GM19328 (cell line): Measurements from ENCODE around the gene ILF2.

ENCODE experiments used
- ATAC-seq: cut with Tn5 transposase; IDR thresholded peaks from one replicate; pipeline ENCODE4 v1.9.1; 2021; ENCODE audit warnings: mild to moderate bottlenecking, moderate library complexity; ENCODE audit not compliant: unreplicated experiment

ILF2 gene

DNA sequence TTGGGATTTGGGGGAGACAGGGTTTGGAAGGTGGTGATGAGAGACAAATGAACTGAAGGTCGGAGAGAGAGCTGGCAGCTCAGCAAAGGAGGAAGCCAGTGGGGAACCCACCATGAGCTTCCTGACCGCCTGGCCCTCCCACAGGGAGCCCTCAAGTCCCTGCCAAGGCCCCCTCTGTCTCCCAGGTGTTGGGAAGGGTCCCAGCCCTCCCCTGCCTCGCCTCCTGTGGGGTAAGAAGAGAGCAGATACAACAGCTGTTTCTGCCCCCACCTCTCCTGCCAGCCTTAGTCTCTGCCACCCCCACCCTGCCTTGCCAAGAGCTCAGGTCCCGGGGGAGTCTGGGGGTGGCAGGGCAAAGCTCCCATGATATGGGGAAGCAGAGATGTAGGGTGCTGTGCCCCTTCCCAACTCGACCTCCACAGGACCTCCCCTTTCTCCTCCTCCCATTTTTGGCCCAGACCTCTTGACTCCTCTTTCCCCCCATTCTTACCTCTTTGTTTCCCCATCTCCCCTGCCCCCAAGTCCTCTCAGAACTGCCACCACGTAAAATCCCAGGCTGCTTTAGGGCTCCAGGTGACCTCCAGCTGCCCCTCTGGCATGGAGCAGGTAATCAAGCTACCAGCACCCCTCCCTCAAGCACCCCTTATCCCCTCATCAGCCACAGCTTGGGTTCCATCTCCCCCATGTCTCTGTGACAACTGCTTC is 42.0 kb downstream of the ILF2 start:
- ATAC-seq = no peak

DNA sequence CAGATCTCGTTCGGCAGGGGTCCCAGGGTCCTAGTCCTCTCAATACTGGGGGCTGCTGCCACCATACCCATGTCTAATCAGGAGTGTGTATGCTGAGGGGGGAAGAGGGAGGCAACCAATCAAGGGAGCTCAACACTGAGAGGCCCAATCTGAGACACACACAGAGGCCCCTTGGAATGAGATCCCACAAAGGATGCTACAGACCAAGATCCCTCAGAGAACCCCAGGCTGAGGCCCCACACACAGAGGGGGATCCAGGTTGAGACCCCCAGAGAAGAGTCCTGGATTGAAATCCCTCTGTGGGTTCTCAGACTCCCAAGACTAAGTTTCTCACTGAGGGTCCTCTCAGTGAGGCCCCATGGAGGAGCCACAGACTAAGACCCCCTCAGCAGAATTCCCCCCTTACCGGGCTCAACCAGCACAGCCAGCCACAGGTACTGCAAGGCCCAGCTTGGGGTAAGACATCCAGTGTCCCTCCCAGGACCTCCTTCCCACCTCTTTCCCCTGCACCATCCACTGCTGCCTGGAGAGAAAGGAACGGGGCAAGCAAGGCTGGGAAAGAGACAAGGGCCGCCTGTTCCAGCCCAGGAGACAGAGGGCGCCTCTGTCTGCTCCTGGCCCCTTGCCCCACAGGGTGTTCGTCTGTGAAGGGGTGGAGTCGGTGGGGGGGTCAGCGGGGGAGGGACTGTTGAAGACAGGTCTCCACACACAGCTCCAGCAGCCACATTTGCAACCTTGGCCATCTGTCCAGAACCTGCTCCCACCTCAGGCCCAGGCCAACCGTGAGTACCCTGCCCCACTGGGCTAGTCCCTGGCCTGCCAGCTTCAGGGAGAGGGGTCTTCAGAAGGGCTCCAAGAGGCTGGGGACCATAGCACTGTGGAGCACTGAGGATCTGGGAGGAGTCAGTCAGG is 42.8 kb downstream of the ILF2 start, which contains the start of gene S100A1:
TSS of gene S100A1 (plus strand) at position 720 of the 912 bp plus-strand sequence. CDS start 2,088 bp downstream, outside the sequence.
- no peak for ATAC-seq

DNA sequence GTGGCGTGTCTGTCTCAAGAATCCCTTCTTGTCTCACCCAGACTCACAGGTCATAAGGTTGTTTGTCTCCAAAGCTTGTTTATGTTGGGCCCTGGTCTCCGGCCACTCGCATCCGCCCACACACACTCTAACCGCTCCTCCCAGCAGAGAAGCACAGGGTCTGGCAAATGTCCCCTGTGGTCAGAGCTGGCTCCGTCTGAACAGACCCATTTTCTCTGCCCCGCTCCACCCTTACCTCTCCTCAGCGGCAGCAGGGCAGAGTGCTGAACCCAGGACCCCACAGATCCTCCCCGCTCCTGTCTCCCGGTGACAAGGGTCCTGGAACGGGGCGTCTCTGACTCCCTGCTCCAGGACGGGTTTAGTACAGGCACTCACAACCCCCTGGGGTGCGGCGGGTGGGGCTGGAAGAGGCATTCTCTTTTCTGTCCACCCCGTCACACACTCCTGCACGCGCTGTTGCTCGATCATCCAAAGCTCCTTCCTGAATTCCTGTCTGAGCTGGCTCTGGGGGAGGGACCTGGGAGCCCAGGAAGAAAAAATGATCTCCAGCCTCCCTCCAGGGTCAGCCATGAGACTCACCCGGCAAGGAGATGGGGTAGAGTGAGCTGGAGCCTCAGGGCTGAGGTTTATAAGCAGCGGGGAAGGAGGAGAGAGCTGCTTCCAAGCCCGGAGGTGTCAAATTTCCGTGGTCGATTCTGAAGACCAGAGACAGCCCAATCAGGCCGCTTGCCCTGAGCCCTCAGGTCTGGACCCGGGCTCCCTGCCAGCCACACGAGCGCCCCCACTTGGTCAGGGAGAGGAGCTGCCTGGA is 43.7 kb downstream of the ILF2 start, which contains the start of gene S100A13:
TSS of gene S100A13 (minus strand) at position 602 of the 811 bp plus-strand sequence. CDS start 1,033 bp downstream, outside the sequence.
- no peak for ATAC-seq

DNA sequence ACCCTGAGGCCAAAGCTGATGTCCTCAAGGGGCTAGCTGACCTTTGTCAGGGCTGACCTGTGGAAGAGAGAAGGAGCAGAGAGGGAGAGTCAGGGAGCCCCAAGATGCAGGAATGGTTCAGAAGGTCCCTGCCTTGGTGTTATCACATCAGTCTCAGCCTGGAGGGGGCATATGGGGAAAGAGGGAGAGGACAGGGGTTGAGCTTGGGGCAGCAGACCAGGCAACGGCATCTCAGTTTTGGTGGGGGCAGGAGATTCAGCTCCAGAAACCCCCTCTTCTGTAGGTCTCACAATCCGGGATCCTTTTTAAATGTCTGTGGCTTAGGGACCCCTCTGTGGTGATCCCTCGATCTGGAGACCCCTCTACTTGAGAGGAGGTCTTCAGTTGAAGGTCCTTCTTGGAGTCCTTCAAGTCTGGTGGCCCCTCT is 44.3 kb downstream of the ILF2 start:
- no peak for ATAC-seq

DNA sequence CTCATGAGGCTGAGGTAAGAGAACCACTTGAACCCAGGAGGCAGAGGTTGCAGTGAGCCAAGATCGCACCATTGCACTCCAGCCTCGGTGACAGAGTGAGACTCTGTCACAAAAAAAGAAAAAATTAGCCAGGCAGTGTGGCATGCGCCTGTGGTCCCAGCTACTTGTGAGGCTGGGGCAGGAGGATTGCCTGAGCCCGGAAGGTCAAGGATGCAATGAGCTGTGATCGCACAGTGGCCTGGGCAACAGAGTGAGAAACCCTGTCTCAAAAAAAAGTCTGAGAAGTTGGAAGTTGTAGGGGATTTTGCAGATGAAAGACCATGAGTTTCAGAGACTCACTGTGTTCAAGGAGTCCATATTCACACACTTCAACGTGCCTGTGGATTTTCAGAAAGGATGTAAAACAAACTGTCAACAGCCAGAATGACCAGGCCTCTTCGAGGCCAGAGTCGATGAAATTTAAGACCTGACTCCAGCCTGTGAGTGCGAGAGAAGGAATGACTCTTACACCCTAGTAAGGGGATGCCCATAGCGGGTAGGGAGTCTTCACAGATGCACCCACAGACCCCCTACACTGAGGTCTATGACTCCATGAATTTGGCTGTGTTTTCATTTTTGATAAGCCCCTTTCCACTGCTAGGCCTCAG is 45.7 kb downstream of the ILF2 start:
- no peak for ATAC-seq

DNA sequence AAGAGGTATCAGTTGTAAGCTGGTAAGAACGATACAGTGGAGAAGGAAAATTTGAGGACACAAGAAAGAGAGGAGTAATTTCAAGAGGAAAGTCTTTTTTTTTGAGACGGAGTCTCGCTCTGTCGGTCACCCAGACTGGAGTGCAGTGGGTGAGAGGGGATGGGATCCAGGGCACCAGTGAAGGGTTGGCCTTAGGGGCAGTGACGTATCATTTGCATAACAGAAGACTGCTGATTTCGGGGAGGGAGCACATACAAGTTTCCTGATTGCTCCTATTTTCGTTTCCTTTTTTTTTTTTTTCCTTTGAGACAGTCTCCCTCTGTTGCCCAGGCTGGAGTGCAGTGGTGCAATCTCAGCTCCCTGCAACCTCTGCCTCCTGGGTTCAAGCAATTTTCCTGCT is 47.7 kb downstream of the ILF2 start:
- ATAC-seq = no peak

DNA sequence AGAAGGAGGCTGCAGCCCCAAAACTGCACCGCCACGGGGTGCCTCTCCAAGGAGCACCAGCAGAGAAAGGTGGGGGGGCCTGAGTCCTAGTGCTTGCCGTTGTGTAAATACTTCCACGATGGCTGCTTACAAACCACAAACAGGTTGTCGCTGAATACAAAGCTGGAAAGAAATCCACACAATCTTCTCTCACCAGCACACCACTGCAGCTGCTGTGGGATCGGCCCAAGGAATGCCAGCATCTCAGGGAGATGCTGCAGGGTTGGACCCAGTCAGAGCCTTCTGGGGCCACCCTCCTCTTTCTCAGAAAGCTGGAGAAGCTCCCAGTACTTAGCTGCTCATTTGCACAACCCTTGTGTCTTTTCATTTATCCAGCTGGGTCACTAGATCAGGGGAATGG is 51.6 kb downstream of the ILF2 start:
- ATAC-seq = no peak

DNA sequence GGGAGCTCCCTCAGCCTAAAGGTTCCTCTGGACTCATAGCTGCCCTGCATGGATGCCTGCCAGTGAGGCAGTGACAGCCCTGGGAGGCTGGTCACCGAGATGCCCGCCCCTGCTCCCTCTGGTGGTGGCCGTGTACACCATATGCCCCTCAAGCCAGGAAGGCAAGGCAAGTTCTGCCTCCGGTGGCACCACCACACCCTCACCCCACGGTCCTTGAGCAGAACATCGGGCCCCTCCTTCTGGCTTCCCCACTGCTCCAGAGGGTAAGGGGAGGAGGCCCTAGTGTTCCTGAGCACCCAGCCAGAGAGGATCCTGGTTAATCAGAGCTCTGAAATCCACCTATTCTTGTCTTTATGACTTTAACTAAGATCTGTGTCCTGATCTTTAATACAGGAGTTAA is 53.1 kb downstream of the ILF2 start:
- ATAC-seq = no peak

DNA sequence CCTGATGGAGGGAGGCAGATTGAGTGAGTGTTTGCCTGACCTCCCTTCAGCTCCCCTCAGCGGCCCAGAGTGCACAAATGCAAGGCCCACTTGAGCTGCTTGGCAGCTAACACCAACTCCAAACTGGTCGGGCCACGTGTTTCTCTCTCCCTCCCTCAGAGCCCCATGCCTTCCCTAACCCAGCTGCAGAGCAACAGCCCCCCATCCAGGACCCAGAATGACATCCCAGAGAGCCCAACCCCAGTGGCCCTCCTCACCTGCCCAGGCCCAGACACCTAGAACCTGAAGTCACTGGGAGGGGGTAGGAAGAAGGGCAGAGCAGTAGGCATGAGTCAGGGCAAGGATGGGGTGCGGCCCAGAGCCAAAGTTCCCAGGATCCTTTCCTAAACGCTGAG is 53.9 kb downstream of the ILF2 start:
- no peak for ATAC-seq

DNA sequence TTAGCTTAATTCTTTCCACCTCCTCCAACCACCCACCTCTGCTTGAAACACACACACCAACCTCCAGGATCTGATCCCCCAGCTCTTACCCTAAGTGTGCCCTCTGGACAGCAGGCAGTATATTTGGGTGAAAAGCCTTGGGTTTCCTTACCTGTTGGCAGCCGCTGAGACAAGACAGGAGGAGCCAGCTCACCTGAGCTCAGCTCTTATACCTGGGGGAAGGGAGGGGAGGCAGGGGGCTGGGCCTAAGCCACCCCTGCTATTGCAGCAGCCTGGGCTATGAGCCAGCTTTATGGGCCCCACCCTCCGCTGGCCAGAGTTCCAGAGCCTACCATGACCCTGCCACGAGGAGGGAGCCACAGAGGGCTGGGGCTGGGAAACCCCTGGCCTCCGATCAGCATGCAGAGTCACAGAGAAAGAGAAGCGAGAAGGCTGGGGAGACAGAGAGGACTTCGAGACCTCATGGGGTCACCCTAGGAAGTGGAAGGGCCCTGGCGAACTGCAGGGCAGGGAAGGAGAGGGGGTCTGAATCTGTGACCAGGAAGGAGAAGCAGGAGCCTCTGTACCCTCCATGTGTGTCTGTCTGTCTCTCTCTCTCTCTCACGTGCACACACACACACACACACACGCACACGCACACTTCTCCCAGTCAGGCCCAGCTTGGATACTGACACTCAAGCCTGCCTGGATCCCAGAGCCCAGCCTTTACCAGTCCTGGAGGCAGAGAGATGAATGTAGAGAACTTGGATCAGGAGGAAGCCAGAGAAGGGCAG is 54.5 kb downstream of the ILF2 start, which contains the start of gene S100A14:
TSS of gene S100A14 (minus strand) at position 182 of the 773 bp plus-strand sequence. CDS start 467 bp downstream, outside the sequence.
- no peak for ATAC-seq

DNA sequence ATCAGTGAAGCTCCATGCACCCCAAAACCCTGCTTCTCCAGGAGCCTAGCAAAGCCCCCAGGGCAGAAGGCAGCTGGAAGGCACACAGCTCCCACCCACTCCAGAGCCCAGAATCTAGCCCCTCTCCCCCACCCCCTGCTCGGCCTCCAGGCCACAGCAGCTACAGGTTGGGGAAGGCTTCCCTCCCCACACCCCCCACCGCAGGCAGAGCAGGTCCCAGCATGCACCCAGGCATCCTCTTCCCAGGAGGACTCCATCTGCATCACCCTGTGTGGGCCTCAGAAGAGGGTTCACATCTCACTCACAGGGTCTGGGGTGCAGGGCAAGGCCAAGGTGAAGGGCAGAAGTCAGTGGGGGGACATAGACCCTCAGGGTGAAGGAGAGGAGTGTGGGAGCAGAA is 55.4 kb downstream of the ILF2 start:
- ATAC-seq = no peak

DNA sequence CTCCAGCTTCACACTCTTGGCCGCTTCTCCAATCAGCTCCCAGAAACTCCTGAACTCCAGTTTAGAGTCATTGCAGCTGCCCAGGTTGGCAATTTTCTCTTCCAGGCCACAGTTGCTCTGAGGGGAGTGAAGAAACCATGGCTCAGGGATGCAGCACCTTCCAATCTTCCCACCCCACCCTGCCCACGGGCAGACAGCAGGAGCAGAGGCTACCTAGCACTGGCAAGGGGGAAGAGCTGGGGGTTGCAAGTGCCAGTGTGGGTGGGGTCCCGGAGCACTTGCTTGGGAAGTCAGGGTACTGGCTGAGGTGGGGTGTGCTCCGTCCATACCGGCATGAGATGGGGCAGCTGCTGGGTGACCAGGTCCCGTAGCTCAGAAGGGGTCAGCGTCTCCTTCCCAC is 55.9 kb downstream of the ILF2 start:
- ATAC-seq = no peak

DNA sequence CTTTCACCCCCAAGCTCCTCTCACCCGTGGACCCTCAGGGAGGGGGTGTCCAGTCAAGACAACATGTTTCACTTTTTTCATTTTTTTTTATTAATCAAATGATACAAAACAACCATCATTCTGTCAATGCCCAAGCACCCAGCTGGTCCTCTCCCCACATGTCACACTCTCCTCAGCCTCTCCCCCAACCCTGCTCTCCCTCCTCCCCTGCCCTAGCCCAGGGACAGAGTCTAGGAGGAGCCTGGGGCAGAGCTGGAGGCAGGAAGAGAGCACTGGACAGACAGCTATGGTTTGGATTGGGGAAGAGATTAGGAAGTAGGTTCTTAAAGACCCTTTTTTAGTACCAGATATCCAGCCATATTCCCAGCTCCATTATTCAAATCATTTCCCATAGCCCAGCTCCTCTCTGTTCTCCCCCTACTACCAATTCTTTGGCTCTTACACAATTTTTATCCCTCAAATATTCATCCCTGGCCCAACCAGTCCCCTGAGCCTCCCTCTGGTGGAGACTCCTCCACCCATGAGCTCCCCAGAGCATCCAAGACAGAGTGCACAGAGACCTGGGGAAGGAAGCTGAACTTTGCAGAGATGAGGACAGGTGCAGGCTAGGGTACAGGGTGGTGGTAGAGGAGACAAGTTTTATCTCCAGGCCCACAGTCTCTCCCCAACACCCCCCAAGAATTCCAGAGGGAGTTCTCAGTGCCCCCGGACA is 56.4 kb downstream of the ILF2 start:
- no peak for ATAC-seq

DNA sequence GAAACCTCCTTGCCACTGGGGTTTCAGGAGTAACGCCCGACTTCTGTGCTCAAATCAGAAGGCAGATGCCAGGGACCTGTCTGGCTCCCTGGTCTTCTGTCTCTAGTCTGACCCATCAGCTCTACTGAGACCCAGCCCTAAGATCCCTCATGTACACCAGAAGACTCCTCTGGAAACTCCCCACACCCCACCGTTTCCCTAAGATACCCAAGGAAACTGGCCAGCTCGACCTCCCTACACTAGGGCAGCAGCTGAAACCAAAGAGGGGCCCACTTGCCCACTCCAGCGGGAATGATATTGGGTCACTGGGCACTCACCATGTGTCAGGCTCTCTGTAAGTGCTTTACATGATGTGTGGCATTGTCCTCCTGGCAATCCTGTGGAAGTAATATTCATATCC is 57.4 kb downstream of the ILF2 start:
- no peak for ATAC-seq

DNA sequence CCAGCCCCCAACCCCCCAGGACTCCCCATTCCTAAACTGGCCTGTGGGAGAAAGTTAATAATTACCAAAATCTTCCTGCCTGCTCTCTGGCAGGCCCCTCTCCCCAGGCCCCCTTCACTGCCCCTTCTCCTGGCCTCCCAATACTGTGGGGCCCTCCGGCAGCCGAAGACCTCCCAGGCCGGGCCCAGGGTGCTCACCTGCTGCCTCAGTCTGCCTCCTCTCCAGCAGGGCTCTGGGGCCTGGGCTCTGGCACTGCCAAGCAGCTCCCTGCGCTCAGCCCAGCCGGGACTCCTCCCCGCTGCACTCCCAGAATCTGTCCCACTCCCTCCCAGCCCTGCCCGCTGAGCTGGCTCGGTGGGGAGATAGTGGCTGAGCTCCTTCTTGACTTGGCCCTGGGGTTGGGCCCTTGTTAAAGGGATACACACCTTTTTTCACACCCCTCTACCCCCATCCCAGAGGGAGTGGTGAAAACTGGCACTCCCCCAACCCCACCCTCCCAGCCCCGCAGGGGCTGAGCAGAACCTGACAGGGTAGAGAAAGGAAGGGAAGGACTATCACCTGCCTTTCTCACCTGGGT is 58.0 kb downstream of the ILF2 start, which contains the start of gene S100A16:
TSS of gene S100A16 (minus strand) at position 383 of the 577 bp plus-strand sequence. CDS start 4,986 bp downstream, outside the sequence.
- ATAC-seq = no peak

DNA sequence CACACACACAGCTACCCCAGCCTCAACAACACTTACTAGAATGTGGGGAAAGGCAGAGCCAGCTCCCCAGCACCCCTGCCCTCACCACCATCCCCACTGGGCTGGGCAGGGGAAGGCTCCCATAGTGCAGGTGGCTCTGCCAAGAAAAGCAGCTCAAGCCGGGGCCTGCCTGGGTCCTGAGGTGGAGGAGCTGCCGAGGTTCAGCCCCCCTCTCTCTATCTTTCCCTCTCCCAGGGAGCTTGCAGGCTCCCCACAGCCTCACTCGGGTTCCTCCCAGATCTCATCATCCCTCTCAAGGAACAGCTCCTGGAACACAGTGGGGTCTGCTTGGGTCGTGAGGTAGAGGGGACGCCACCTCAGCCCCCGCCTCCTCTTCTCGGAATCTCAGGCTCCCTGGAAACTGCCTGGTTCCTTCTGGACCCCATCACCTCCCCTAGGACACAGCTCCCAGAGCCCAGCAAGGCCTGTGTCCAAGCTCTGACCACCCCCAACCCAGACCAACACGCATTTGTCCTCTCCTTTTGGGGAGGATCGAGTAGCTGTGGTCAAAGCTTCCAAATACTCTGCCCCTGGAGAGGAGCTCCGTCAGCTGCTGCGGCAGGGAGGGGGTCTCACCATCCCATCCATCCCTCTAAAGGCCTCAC is 58.6 kb downstream of the ILF2 start:
- no peak for ATAC-seq
